Hypothalamus (tissue), 51 donors: Measurements from ENCODE around the gene GRB10.
A peak's percentile ranks its signal among the peaks of the same experiment; 100 is the strongest.
"Not testable (repeated sequence)": the region's sequence is repeated elsewhere in the genome, so short reads cannot be mapped to it uniquely, and the experiment has no call there.

Experiments used
- DNase-seq, 51 donors: peaks; one replicate each; lab custom pipeline; 2025; lab: John Stamatoyannopoulos, UW

The GRB10 gene

GRCh38 chr7:50748472-50748871 is 34.2 kb downstream of the GRB10 start:
- DNase-seq: no peak

- no peak for DNase-seq
These were observed 36.9 kb downstream of the GRB10 start for GRCh38 chr7:50745835-50746234.

- no peak for DNase-seq
These were observed 37.4 kb downstream of the GRB10 start for GRCh38 chr7:50745336-50745735.

- DNase-seq: no peak
These were observed 38.8 kb downstream of the GRB10 start for GRCh38 chr7:50743893-50744292.

GRCh38 chr7:50743016-50743415 is 39.7 kb downstream of the GRB10 start:
- DNase-seq: no peak

- no peak for DNase-seq
These were observed 40.3 kb downstream of the GRB10 start for GRCh38 chr7:50742401-50742800.

- DNase-seq: peak in 3 of 51 donors; percentile 11 to 22 (median 17)
These were observed 42.8 kb downstream of the GRB10 start for GRCh38 chr7:50739744-50740435.

- DNase-seq: no peak
These were observed 43.8 kb downstream of the GRB10 start for GRCh38 chr7:50738932-50739331.

- DNase-seq: not testable (repeated sequence)
These were observed 46.9 kb downstream of the GRB10 start for GRCh38 chr7:50735836-50736235.

- no peak for DNase-seq
These were observed 47.4 kb downstream of the GRB10 start for GRCh38 chr7:50735333-50735732.

- no peak for DNase-seq
These were observed 48.5 kb downstream of the GRB10 start for GRCh38 chr7:50734246-50734645.

GRCh38 chr7:50733552-50733951 is 49.1 kb downstream of the GRB10 start:
- DNase-seq: no peak

GRCh38 chr7:50731703-50732582 is 50.8 kb downstream of the GRB10 start:
- no peak for DNase-seq

- no peak for DNase-seq
These were observed 52.0 kb downstream of the GRB10 start for GRCh38 chr7:50730446-50731400.

- no peak for DNase-seq
These were observed 52.7 kb downstream of the GRB10 start for GRCh38 chr7:50729962-50730361.

- DNase-seq: no peak
These were observed 54.5 kb downstream of the GRB10 start for GRCh38 chr7:50728184-50728583.

- no peak for DNase-seq
These were observed 55.0 kb downstream of the GRB10 start for GRCh38 chr7:50727711-50728110.

- DNase-seq: no peak
These were observed 55.6 kb downstream of the GRB10 start for GRCh38 chr7:50727072-50727471.

GRCh38 chr7:50725774-50726173 is 56.9 kb downstream of the GRB10 start:
- DNase-seq: no peak

- DNase-seq: no peak
These were observed 57.9 kb downstream of the GRB10 start for GRCh38 chr7:50724526-50725520.
